H4 (cell line): ENCODE results near the gene HNRNPK. TPM values are rescaled to one million over a fixed set of nuclear protein-coding genes. Genes with fewer than 3 reads are reported as not detected.
"Not testable (repeated sequence)": the region's sequence is repeated elsewhere in the genome, so short reads cannot be mapped to it uniquely, and the experiment has no call there.

ENCODE experiments used
- DNase-seq: peaks from one replicate; pipeline ENCODE4 v3.0.0-alpha.2; 2015; ENCODE audit warnings: low spot score
- total RNA-seq: library from RNA; depleted of rRNA; stranded (reverse); fragments of >200 nt; shearing (Covaris generic); gene quantifications from 2 replicates; pipeline ENCODE4 v1.2.3, GENCODE V29; 2014

Gene HNRNPK
- total RNA-seq, 1 experiment from 2014 or later: 803 TPM

DNA sequence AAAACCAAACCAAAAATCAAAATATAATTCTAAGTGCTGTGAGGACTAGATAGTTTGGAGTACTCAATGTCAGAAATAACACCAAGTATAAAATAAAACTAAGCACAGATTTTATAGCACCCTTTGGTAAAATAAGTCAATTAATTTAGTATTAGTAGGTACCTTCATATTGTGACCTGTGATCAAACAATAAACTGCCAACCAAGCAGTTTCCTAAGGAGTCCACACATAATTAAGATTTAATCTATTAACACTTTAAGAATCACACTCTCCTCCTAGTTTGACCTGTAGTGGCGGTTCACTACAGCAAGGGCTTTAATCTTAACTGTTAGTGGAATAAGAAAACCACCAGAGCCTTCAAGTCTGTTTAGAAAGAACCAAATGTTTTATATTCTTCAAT, 2.8 kb downstream of the HNRNPK start:
- no peak for DNase-seq

- DNase-seq: no peak
These were observed 3.6 kb downstream of the HNRNPK start for GRCh38 chr9:83976372-83976771.

DNA sequence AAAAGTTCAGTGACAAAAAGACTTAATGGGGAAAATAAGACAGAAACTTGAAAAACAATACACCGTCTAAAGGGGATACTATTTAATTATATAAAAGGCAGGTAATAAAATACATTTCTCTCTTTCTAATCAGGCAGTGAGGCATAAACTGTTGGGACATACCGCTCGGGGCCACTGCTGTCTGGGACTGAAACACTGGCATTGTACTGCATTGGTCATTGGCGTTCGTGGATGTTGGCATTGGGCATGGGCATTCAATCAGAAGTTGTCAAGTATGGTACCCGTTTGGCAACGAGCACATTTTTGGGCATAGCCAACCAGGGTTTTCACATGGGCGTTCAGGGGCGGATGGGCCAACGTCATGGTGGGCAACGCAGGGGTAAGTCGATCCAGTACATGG, 4.7 kb downstream of the HNRNPK start:
- no peak for DNase-seq

GRCh38 chr9:83972286-83972685, 7.7 kb downstream of the HNRNPK start:
- DNase-seq: no peak

GRCh38 chr9:83971485-83971884, 8.5 kb downstream of the HNRNPK start:
- DNase-seq: no peak

GRCh38 chr9:83969602-83970001, 10.4 kb downstream of the HNRNPK start:
- no peak for DNase-seq

GRCh38 chr9:83967073-83967472, 12.9 kb downstream of the HNRNPK start:
- no peak for DNase-seq

- DNase-seq: no peak
These were observed 13.8 kb downstream of the HNRNPK start for GRCh38 chr9:83966209-83966582.

DNA sequence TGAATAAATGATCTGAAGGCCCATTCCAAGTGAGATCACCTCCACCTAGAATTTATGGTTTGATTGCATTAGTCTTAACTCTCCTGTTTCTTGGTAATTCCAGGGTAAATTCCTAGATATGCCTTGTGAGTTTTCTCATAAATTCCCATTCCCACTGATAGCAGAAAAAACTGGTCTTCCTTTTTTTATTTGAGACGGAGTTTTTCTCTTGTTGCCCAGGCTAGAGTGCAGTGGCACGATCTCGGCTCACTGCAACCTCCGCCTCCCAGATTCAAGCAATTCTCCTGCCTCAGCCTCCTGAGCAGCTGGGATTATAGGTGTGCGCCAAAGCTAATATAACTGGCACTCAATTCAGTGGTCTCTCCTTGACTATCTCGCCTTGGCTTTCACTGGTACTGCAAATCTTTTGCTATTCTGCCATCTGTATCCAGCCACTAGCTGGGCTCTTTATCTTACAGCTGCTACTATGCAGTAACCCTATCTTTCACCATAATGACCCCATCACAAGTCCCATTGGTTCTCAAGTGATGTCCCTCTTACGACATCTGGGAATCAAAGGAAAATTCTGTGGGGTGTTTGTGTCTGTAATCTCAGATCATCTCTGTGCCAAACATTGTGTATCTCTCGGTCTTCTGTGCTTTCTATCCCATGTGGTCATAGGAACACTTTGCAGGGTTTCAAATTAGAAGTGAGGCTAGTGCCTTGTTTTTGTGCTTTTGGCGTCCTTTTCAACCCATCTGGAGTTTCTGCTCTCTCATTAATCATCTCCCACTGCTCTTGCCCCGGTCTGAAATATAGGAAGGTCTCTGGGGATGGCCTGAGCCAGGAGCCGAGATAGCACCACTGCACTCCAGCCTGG, 14.4 kb downstream of the HNRNPK start:
- DNase-seq: no peak

GRCh38 chr9:83964973-83965349, 15.1 kb downstream of the HNRNPK start:
- DNase-seq: no peak

- DNase-seq: peak; percentile 74
These were observed 17.9 kb downstream of the HNRNPK start for GRCh38 chr9:83962165-83962564.

- no peak for DNase-seq
These were observed 19.0 kb downstream of the HNRNPK start for GRCh38 chr9:83960991-83961390.

- DNase-seq: peak; percentile 82
These were observed 21.0 kb downstream of the HNRNPK start for GRCh38 chr9:83959061-83959460.

GRCh38 chr9:83957248-83957513, 22.8 kb downstream of the HNRNPK start:
- DNase-seq: no peak

- DNase-seq: no peak
These were observed 23.4 kb downstream of the HNRNPK start for GRCh38 chr9:83956436-83957247.

- DNase-seq: no peak
These were observed 24.0 kb downstream of the HNRNPK start for GRCh38 chr9:83956086-83956435.

GRCh38 chr9:83948096-83948495, 31.9 kb downstream of the HNRNPK start:
- DNase-seq: not testable (repeated sequence)

GRCh38 chr9:83940590-83941303, 39.3 kb downstream of the HNRNPK start:
- DNase-seq: no peak

GRCh38 chr9:83937861-83938455, 42.1 kb downstream of the HNRNPK start:
- peak; percentile 64 for DNase-seq

DNA sequence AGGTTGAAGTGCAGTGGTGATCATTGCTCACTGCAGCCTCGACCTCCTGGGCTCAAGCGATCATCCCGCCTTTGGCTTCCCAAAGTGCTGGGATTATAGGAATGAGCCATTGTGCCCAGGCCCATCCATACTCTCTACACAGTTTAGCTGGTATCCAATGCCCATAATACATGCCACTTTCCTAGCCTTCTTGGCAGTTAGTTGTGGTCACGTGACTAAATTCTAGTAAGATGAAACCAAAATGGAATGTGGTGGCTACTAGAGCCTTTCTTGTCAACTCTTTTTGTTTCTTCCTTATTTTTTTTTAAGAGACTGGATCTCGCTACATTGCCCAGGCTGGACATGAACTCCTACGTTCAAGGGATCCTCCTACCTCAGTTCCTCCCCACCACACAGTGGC, 43.5 kb downstream of the HNRNPK start:
- DNase-seq: peak; percentile 51

DNA sequence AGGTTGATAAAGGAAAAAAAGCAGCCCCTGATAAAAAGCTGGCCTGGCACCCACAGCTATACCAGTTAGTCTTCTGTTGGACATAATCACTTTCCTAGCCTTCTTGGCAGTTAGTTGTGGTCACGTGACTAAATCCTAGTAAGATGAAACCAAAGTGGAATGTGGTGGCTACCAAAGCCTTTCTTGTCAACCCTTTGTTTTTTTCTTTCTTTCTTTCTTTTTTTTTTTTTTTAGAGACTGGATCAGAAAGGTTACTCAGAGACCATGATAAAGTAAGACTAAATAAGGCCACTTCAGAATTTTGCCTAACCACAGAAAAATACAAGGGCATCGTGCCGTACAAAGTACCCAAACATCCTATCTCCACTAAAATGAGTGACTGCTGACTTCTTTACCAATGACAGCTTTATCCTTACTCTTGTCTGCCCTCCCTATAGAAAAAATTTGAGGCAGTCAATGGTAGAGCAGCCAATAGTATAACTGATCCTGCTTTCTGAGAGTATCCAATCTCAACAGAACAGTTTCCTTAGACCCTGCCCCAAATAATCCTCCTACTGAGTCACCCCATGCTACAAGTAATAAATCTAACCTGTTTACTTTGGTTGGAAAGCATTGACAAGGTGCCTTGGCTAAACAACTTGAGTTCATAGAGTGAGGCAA, 44.6 kb downstream of the HNRNPK start:
- DNase-seq: peak; percentile 94
